ENCODE measurements around the gene EIF3I. TPM values are rescaled to one million over a fixed set of nuclear protein-coding genes. Genes with fewer than 3 reads are reported as not detected.
A peak's percentile ranks its signal among the peaks of the same experiment; 100 is the strongest.

The EIF3I gene
- total and polyA plus RNA-seq, 2 of the 13 experiments (the other 11 are each of a cell fraction or from before 2014, with no cell fraction given) = 210 to 223 TPM

GRCh38 chr1:32234792-32235191, 12.6 kb downstream of the EIF3I start:
- intact Hi-C loops (cut with micrococcal nuclease; ENCODE audit: unreplicated experiment) = no loop called here
- no peak overlapping the region for H3K27ac ChIP-seq (ENCODE audit: extremely low read length, insufficient read depth, low read length)
- H3K4me2 ChIP-seq (ENCODE audit: low read depth, low read length) = no peak overlapping the region
- no peak overlapping the region for H3K9ac ChIP-seq (ENCODE audit: insufficient read depth, low read depth, low read length)
- ChIA-PET POLR2A (interaction anchor here (1.5 to 4.0 kb wide), 3 partner anchors 15 to 87 kb away, joined by 3 to 22 read pairs (median 6); partner anchors contain the start of gene LCK), CTCF (ENCODE audit: low intra/inter-chr PET ratio, low total read pairs) (no interaction called here)
- ATAC-seq (peak; percentile 19; the same call in 2 of the 3 replicates), DNase-seq (ENCODE audit: low spot score) (no peak), FAIRE-seq (no peak)
- WGBS (ENCODE audit: low lambda C conversion rate) = 93% methylated on average over 4 of the region's 7 CpGs
- in situ Hi-C loops (cut with HindIII; ENCODE audit: extremely low pct_ligation_motif_present, low pct_unique_long_range_greater_than_20kb) = no loop called here
- peaks cover 14% of the 10 kb centered on the region for H3K4me1 ChIP-seq (ENCODE audit: insufficient read depth, low read length)
- no peak overlapping the region for H2AFZ ChIP-seq (ENCODE audit: low read length)
- no peak overlapping the region for H3K4me3 ChIP-seq (replicated peaks in 1 of 3; ENCODE audit: insufficient read depth in 1 of 3, low read depth in 2 of 3, low read length in 3 of 3)
- no peak for TF ChIP-seq TAF1 (CRISPR knock-in tag; IDR thresholded peaks at IDR 0.05)
- TF ChIP-seq SMARCE1 (IDR thresholded peaks at IDR 0.05; ENCODE audit: borderline replicate concordance) = no peak
- TF ChIP-seq UBTF (CRISPR knock-in tag; IDR thresholded peaks at IDR 0.05) = no peak
- no peak for TF ChIP-seq ZGPAT (CRISPR knock-in tag; IDR thresholded peaks at IDR 0.05)
- no peak for TF ChIP-seq ZNF83 (CRISPR knock-in tag; IDR thresholded peaks at IDR 0.05; ENCODE audit: borderline replicate concordance)
- peak; percentile 36 for TF ChIP-seq CTCF (CRISPR knock-in tag; IDR thresholded peaks at IDR 0.05)
- TF ChIP-seq ISX (CRISPR knock-in tag; conservative IDR thresholded peaks at IDR 0.05) = no peak
- no peak for TF ChIP-seq SALL1 (CRISPR knock-in tag; IDR thresholded peaks at IDR 0.05)
- no peak for TF ChIP-seq HCFC1 (IDR thresholded peaks at IDR 0.05; ENCODE audit: low read depth, low read length)
- TF ChIP-seq NONO (IDR thresholded peaks at IDR 0.05) = no peak
- no peak for TF ChIP-seq NONO (CRISPR knock-in tag; conservative IDR thresholded peaks at IDR 0.05)
- TF ChIP-seq TOE1 (CRISPR knock-in tag; IDR thresholded peaks at IDR 0.05) = no peak
- peak; percentile 6; the same call in 1 of the 2 replicates for TF ChIP-seq STAG1 (CRISPR knock-in tag; IDR thresholded peaks at IDR 0.05)
- no peak for TF ChIP-seq SKI (IDR thresholded peaks at IDR 0.05; ENCODE audit: partially characterized antibody)
- no peak for TF ChIP-seq DDIT3 (CRISPR knock-in tag; IDR thresholded peaks at IDR 0.05)
- no TSS peak for BruUV-seq (replicated peaks)
- H3K9me3 ChIP-seq (ENCODE audit: low read length) = no peaks in the 10 kb centered on the region
- no peaks in the 10 kb centered on the region for H3K79me2 ChIP-seq (ENCODE audit: insufficient read depth, low read length)
- H3K36me3 ChIP-seq (replicated peaks in 1 of 2; ENCODE audit: control insufficient read depth in 1 of 2, insufficient read depth in 2 of 2, low read length in 2 of 2) = peaks cover 4 to 14% of the 10 kb centered on the region in 2 experiments; a peak in 4 of 5 replicates
- no peaks in the 10 kb centered on the region for H3K27me3 ChIP-seq (ENCODE audit: control insufficient read depth in 1 of 2, insufficient read depth in 2 of 2, low read length in 2 of 2)
- no peaks in the 10 kb centered on the region for H4K20me1 ChIP-seq (ENCODE audit: insufficient read depth, low read length)

Data from HepG2 (cell line).